ENCODE measurements around the gene FHOD1.

Gene FHOD1

GRCh38 chr16:67277294-67277998 is 30.2 kb upstream of the FHOD1 start:
- no peak for DNase-seq

GRCh38 chr16:67275321-67275720 is 28.0 kb upstream of the FHOD1 start:
- DNase-seq = no peak

DNA sequence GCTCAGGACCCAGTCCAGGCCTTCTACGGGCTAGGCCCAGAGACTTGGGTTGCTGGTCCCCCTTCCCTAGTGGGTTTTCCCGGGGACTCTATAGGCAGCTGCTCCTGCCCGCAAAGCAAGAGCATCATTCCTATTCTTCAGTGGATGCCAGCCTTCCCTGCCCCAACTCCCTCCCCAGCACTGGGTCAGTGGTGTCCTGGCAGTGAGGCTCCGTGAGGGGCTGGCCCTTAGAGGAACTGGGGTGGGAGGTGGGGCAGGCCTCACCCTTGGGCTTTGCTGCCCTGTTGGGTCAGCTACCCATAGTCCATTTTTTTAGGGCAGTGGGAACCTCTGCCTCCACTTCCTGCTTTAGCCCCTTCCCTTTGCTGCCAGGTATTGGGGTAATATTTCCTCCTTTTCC is 24.2 kb upstream of the FHOD1 start:
- DNase-seq = no peak

GRCh38 chr16:67270931-67271338 is 23.7 kb upstream of the FHOD1 start:
- no peak for DNase-seq

- DNase-seq = no peak
Measured at GRCh38 chr16:67269766-67270165, 22.5 kb upstream of the FHOD1 start.

DNA sequence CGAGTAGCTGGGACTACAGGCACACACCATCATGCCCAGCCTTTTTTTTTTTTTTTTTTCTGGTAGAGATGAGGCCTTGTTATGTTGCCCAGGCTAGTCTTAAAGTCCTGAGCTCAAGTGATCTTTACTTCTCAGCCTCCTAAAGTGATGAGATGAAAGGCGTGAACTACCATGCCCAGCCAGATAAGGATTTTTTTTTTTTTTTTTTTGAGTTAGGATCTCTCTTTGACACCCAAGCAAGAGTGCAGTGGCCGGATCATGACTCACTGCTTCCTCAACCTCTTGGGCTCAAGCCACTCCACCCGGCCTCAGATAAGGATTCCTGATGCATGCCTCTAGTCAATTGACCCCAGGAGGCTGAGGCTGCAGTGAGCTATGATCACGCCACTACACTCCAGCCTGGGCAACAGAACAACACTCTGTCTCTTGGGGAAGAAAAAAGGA is 20.9 kb upstream of the FHOD1 start:
- no peak for DNase-seq

DNA sequence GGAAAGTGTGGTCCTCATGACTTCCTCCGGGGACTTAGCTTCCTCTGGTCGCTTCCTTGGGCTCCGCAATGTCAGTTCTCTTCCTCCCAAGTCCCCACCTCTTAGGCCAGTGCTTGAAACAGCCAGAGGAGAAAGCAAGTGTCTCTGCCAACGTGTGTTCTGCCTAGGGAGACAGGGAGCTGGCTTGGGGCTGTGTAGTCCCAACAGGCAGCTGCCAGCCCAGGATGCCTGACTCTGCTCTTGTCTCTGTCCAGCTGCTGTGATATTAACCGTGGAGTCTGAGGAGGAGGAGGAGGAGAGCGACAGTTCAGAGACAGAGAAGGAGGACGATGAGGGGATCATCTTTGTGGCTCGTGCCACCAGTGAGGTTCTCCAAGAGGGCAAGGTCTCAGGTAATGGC is 18.6 kb upstream of the FHOD1 start:
- no peak for DNase-seq

GRCh38 chr16:67264866-67265265 is 17.6 kb upstream of the FHOD1 start:
- no peak for DNase-seq

DNA sequence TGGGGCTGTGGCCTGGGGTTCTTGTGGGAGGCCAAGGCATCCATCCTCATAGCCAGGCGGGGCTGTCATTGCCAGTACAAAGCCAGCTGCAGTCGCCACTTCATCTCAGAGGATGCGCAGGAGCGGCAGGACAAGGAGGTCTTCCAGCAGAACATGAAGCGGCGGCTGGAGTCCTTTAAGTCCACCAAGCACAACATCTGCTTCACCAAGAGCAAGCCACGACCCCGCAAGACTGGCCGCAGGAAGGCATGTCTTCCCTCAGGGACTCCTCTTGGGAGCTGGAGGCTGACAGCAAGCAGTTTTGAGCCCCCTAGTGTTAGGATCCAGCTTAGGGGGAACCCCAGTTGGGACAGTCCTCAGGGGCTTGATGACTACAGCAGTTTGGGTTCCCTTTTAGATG is 17.0 kb upstream of the FHOD1 start:
- DNase-seq = no peak

DNA sequence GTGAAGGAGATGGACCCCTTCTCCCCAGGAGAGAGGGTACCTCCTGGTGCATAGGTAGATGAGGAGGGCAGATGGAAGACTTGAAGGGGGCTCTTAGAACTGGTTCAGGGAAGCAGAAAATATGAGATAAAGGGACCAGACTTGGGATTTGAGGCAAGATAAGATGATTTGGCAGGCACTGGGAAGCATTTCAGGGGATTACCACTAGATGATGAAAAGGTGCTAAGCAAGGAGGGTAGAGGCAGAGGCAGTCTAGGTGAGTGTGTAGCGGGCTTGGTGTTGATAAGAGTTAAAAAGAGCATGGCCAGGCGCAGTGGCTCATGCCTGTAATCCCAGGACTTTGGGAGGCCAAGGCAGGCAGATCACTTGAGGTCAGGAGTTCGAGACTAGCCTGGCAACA is 15.9 kb upstream of the FHOD1 start:
- no peak for DNase-seq

- DNase-seq = no peak
Measured at GRCh38 chr16:67260426-67261063, 13.3 kb upstream of the FHOD1 start.

DNA sequence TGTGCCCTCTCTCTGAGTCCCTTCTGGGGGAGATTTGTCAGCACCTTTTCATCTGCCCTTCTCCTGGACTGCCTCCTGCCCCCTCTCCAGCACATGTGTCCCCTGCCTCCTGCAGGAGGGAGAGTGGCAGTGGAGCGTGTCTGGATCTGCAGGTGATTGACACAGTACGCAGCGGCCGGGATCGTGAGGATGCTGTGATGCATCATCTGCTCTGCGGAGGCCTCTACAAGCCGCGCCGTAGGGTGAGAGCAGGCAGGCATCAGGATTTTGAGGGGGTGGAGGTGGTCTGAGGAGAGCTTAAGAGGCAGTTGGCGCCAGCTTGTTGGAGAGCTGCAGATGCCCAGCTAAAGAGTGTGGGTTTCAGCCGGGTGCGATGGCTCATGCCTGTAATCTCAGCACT is 12.4 kb upstream of the FHOD1 start:
- DNase-seq = no peak

DNA sequence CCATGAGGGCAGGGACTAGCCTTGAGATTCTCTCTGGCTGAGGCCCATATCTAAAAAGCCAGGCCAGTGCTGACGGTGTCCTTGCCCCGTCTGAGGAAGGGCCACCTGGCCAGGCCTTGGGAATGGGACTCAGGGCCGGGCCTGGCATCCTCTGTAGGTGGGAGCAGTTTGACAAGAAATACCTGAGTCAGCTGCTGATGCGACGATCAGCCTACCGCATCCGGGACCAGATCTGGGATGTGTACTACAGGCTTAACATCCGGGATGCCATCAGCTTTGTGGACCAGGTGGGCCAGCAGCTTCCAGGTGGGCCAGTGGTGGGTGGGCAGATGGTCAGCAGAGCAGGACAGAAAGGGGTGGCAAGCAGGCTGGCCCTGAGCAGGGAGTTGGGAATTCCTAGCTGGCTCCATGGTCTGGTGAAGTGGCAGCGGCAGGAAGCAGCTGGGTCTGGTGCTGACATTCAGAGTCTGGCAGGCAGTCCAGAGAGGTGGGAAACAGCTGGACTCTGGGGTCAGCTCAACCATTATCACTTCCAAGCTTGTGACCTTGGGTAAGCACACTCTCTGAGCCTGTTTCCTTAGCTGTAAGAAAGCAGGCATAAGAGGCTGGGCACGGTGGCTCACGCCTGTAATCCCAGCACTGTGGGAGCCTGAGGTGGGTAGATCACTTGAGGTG is 11.0 kb upstream of the FHOD1 start:
- DNase-seq = no peak

GRCh38 chr16:67257486-67258160 is 10.3 kb upstream of the FHOD1 start:
- DNase-seq = no peak

GRCh38 chr16:67256701-67257230 is 9.5 kb upstream of the FHOD1 start:
- DNase-seq = no peak

DNA sequence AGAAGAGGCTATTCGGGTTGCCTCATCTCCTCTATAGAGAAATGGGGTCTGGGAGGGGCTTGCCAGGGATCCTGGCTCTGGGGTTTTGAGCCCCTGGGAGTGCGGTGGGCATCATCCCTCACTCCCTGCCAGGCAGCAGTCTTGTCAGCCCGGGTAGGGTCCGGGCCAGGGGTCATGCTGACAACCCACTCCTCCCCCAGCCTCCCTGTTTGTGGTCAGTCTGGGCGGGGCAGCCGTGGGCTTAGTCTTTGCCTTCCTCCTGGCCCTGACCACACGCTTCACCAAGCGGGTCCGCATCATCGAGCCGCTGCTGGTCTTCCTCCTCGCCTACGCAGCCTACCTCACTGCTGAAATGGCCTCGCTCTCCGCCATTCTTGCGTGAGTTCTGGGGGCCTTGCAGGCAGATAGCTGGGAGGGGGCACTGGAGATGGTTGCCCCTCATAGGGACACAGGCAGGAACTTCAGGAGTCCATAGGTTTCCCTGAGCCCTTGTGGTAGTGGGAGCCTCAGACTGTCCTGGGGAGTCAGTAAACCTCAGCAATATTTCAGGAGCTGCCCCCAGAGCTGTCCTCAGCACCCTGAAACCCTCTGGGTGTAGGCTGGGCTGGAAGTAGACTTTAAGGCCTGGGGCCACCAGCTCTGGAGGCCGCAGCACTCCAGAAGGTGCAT is 8.4 kb upstream of the FHOD1 start:
- DNase-seq = no peak

GRCh38 chr16:67254801-67255552 is 7.7 kb upstream of the FHOD1 start:
- DNase-seq = no peak

DNA sequence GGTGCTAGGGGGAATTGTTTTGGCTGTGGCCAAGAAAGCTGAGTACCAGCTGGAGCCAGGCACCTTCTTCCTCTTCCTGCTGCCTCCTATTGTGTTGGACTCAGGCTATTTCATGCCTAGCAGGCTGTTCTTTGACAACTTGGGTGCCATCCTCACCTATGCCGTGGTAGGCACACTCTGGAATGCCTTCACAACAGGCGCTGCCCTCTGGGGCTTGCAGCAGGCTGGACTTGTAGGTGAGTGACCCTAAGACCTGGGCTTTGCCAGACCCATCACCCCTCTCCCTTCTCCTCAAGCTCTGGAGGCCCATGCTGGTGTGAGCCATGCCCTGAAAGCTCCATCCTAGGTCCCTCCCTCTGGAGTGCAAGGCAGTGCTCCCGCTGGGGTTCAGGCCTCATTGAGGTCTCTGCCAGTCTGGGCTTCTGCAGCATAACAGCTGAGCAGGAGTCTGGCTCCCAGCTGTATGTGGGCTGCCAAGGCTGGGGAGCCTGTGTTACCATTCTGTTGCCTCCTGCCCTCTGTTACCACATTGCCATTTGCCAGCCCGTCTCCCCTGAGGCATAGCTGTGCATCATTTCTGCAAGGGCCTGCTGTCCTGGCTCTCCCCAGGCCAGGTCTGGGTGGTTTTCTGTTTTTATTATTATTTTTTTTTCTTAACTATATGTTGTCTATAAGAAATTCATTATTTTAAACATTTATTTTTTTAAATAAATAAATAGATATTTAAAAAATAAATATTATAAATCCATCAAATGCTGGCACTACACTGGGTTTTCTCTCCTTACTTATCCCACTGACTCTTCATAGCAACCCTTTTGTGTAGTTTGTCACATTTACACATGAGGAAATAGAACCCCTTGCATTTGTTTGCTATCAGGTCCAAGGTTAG is 5.6 kb upstream of the FHOD1 start:
- DNase-seq = no peak

- no peak for DNase-seq
Measured at GRCh38 chr16:67250045-67250327, 2.7 kb upstream of the FHOD1 start.

DNA sequence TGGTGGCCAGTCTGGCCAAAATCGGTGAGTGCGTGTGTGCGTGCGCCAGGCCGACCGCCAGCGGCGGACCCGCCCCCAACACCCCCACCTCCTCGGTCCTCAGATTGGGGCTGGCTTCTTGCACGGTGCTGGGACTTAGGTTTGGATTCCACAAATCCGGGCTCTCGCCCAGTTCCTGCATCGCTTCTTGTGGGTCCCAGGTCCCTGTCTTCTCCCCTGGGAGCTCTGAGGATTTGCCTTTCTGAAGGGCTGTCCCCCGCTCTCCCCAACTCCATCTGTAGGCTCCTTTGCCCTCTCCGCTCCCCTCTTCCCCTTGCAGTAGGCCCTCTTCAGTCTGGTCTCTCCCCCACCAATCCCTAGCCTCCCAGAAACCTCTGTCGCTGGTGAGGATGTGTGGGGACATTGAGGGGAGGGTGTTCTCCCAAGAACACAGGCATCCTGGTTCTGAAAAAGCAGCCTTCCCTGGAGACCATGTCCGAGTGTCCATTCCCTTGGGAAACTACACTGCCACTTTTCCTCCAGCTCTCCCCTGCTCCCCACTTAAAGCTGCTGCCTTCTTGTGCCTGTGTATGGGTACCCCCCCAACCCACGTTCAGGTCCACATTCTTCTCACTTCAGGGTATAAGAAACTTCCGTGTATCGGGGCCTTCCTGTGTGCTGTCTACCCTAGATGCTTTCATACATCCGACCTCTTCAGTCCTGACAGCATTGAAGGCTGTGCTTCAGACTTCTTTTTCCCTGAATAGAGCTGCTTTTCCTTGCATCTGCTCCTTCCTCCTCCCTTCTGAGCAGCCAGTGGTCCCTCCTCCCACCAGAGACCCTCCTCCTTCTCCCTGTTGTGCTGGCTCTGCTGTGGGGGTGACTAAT is 2.1 kb upstream of the FHOD1 start:
- no peak for DNase-seq
